OCI-M2 (cell line): Measurements from ENCODE around the gene STRA6.

Experiments
- DNase-seq: peaks from one replicate; lab custom pipeline; 2025; ENCODE audit not compliant: unreplicated experiment; lab: John Stamatoyannopoulos, UW

Gene STRA6

GRCh38 chr15:74132681-74133651 lies 69.6 kb downstream of the STRA6 start:
- DNase-seq = no peak

GRCh38 chr15:74131628-74132413 lies 70.8 kb downstream of the STRA6 start:
- DNase-seq = no peak

- DNase-seq = no peak
These were observed 71.5 kb downstream of the STRA6 start for GRCh38 chr15:74130849-74131627.

GRCh38 chr15:74130155-74130848 lies 72.3 kb downstream of the STRA6 start, which contains the start of gene ISLR2:
ISLR2 (plus strand) TSS chr15:74130586; CDS start chr15:74132755, 2,169 bp downstream.
- no peak for DNase-seq

GRCh38 chr15:74129586-74130154 lies 72.9 kb downstream of the STRA6 start:
- DNase-seq = no peak
